ENCODE results near the gene XXYLT1.

XXYLT1 gene

DNA sequence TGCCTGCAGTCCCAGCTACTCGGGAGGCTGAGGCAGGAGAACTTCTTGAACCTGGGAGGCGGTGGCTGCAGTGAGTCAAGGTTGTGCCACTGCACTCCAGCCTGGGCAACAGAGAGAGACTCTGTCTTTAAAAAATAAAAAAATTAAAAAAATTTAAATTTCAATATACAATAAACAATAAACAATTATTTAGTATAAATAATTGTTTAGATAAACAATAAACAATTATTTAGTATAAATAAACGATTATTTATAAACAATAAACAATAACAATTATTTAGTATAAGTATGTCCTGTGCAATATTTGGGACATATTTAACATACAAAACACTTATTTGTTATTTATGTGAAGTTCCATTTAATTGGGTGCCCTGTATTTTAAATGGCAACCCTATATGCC lies 119.6 kb downstream of the XXYLT1 start:
- no peak for DNase-seq (ENCODE audit: low spot score)

DNA sequence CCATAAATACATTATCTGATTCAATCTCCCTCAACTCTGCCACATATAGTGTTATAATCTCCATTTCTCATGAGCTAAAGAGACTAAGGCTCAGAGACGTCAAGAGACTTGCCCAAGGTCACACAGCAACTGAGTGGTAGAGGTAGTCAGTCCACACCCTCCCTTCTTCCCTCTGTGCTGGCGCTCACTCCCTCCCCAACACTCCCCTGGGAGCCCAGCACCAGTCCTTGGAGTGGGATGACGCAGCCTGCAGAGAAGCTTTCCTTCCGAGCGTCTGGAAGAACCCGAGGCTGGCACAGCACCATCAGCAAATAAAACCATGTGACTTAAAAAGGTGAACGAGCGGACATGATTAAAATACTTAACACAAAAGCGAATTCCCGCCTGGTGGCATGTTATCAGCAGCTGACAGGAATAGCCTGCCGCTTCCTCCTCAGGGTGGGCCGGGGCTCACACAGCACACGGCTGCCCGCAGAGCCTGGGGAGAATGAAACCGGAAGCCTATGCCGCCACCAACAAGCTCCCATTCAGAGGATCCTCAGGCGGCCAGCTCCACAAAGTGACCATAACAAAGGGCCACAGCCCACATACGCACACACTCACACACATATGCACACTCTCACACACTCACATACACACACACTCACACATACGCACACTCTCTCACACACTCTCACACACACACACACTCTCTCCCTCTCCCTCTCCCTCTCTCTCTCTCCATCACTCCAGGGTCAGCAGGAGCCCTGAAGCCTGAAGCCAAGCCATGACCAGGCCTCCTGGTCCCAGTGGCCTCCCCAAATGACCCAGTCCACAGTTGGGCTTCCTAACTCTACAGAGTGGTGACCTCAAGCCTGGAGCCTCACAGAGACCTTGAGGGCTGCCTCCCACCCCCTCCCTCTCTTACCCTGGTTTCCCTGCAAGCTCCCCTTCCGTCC lies 120.5 kb downstream of the XXYLT1 start:
- no peak for DNase-seq (ENCODE audit: low spot score)

DNA sequence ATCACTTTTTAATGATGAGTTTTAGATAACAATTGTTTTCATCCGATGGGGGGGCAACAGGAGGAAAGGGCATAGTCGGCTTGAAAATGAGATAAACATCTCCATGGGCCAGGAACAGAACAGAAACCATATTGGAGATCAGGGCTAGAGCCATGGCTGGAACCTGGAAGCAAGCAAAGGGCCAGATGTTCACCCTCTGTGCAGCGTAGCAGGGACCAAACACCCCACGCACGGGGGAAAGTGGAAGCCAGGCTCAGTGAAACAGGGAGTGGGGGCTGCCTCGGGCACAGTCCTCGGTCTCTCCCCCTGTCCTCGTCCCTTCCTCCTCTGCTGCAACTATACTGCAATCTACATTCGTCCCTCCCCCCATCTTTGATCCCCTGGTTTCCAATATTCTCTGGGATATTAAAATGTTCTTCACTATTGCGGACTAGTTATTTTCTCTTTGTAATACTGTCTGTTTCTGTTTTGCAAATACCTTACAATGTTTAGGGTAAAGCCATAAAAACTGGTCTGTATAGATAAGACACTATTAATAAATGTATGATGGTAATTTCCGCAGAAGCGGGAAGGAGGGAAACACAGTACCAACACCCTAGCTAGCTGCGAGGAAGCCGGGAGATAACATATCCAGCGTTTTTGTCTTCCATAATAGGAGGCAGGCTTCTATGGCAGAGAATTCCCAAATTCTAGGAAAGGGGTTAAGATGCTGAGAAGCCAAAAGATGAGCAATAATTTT lies 121.5 kb downstream of the XXYLT1 start:
- no peak for DNase-seq (ENCODE audit: low spot score)

DNA sequence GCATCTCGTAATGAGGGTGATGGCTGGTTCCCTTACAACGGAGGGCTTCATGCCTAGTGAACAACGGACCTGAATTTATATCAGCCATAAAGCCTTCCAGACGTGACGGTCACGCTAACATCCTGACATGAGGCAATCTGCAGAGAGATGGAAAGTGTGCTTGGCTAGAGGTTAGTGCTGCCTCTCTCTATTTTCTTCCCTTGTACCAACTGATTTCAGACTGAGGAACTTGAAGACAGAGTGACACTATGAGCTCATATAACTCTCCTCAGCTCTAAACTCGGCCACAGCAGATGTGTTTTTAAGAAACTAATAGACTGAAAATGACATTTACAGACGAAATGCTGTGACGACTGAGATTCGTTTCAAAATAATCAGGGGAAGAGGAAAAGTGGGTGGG lies 122.4 kb downstream of the XXYLT1 start:
- no peak for DNase-seq (ENCODE audit: low spot score)

DNA sequence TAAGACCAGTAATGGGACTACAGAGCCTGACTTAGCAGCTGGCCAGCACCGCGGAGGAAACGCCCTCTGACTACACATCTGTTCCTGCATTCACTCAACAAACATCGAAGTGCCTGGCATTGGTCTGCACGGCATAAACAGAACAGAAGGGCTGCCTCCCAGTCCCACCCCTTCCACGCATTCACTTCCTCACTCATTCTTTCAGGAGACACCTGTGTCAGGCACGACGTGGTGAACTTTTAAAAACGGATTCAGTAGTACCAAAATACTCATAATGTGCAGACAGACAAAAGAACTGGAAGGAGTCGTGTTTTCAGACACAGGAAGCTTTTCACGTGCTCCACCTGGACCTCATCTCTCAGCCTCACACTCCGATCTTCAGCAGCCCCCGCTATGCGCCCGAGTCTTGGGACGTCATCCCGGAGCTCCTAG lies 123.3 kb downstream of the XXYLT1 start:
- DNase-seq (ENCODE audit: low spot score): no peak

DNA sequence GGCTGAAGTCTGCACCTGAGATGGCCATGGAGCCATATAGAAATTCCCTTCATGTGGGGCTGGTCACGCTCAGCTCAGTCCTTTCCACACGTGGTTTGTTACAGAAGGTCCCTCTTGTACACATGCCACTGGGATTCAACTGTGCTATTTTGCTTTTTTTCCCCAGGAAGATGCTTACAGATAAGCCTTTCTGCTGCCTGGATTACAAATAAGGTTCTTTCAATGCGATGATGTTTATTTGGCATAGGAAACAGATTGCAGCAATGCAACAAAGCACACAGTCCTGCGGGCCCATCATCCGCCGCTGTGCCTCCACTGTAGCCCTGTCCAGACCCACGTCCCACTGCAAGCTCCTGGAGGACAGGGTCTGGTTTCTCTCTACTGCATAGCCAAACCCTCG lies 124.8 kb downstream of the XXYLT1 start:
- no peak for DNase-seq (ENCODE audit: low spot score)

DNA sequence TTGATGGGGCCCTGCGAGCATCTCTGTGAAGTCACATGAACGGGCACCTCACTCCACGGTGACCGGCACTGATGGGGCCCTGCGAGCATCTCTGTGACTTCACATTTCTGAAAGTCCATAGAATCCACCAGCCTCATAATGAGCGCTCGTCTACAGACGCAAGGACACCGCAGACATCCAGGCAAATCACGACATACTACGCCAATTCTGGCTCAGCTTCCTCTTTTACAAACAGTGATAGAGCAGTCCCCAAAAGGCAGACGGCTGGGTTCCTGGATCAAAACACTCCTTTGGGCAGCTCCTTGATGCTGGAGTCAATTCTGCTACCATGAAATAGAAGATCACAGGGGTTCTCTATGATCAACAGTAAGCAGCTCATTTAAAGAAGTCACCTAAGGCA lies 125.4 kb downstream of the XXYLT1 start:
- no peak for DNase-seq (ENCODE audit: low spot score)

DNA sequence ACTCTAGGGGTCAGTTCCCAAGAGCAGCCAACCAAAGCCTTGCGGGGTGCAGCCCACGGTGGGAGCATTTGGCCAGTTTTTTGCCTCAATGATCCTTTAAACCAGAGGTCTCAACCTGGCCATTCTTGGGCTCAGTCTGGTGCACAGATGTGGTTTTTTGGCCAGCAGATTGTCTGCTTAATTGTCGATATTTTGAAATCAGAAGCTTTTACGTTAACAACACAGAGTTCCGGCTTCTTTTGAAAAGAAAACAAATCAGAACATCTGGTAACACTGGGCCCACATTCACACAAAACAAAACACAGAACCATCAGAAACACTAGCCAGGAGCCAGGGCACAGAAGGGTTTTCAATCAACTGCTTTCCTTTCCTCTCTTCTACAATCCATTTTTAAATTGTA lies 127.7 kb downstream of the XXYLT1 start:
- no peak for DNase-seq (ENCODE audit: low spot score)

DNA sequence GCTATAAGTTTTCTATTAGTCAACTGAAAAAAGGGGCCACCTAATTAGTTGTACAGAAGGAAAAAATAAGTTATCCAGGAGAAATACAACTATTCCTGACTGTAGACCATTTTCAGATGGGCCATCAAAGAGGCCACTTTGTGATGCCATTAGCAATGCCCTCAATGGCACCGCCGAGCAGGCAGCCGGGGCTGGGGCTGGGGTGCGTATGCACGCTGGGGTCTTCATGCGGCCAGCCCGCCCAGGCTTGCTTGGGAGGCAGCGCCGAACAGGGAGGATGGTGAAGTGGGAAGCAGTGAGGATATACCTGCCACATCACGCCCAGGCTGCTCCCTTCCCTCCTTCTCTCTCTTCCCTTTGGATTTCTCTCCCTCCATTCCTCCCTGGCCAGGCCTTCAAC lies 128.4 kb downstream of the XXYLT1 start:
- DNase-seq (ENCODE audit: low spot score): no peak

DNA sequence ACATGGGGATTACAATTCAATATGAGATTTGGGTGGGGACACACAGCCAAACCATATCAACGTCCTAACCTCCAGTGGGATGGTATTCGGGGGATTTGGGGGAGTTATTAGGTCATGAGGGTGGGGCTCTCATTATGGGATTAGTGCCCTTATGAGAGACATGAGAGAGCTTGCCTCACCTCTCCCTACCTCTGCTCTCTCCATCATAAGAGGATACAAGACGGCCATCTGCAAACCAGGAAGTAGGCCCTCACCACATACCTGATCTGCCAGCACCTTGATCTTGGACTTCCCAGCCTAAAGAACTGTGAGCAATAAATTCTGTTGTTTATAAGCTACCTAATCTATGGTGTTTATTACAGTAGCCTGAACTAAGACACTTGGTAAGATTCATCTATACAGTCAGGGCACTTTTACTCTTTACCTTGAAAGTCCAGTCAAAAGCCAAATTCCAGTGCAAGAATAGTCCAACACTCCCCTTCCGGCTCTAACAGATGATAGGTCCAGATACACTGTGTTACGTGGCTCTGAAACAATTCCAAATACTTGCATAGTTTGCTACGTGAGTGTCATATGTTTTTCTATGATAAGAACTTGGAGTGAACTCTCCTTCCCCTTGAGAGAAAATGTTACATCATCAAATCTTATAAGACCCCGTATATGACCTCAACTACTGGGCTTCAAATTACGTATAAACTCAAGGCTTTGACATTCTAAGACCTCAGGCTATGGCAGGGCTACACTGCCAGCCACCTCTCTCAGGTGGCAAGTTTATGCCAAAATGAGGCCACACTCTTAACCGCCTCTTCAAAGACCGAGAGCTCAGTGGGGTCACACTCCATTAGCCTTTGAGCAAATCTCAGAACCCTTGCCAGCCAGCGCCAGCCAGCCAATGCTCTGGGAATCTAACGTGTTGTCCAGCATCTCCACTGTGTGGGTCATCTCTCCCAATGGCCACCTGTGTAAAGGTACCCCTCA lies 129.9 kb downstream of the XXYLT1 start:
- no peak for DNase-seq (ENCODE audit: low spot score)

DNA sequence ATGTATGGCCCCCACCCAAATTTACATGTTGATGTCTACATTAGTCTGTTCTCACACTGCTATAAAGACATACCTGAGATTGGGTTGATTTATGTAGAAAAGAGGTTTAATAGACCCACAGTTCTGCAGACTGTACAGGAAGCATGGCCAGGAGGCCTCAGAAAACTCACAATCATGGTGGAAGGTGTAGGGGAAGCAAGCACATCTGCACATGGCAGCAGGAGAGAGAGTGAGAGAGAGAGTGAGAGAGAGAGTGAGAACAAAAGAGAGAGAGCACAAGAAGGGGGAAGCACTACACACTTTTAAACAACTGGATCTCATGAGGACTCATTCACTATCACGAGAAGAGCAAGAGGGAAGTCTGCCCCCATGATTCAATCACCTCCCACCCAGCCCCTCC lies 130.5 kb downstream of the XXYLT1 start:
- no peak for DNase-seq (ENCODE audit: low spot score)

DNA sequence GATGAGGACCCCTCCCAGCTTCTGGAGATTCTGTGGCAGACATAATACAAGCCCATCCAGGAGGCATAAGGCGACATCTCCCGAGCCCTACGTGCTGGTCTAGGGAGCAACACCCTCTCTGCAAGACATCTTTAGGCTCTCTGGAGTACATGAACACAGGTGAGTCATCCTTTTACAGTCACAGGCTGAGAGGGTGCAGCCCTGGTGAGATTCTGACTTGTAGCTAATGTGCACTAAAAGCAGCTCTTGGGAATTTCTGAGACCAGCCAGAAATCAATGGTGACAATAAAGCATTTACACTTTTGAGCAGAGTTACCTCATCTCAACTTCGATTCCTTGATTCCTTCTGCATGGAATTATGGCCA lies 131.1 kb downstream of the XXYLT1 start:
- no peak for DNase-seq (ENCODE audit: low spot score)

DNA sequence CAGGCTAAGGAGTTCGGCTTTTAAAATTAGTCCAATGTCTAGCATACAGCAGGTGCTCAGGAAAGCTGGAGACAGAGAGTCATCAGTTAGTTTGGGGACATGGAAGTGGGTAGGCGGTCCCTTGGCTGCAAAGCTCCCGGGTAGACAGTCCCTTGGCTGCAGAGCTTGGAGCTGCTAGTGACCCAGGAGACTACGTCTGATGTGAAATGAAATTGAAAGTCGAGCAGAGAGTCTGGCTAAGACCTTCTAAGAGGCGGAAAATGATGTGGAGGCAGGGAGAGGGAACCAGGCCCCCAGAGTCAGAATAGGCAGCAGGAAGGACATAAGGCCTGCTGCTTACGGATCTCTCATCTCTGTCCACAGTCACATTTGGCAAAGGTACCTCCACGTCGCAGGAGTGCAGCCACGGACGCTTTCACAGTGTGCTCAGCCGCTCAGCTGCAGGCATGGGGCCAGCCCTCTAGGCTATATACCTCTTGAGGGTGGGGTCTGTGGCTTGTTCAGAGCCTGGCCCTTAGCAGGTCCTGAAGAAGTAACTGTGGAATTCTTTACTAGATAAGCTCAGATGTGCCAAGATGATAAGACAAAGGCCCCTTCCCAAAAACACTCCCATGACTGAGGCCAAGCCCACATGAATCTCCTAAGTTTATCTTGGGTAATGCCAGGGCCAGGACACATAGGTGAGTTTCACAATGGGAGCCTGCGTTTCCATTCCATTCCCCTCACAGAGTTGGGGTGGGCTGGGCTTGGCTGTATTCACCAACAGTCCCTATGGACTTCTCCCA lies 131.7 kb downstream of the XXYLT1 start:
- no peak for DNase-seq (ENCODE audit: low spot score)

DNA sequence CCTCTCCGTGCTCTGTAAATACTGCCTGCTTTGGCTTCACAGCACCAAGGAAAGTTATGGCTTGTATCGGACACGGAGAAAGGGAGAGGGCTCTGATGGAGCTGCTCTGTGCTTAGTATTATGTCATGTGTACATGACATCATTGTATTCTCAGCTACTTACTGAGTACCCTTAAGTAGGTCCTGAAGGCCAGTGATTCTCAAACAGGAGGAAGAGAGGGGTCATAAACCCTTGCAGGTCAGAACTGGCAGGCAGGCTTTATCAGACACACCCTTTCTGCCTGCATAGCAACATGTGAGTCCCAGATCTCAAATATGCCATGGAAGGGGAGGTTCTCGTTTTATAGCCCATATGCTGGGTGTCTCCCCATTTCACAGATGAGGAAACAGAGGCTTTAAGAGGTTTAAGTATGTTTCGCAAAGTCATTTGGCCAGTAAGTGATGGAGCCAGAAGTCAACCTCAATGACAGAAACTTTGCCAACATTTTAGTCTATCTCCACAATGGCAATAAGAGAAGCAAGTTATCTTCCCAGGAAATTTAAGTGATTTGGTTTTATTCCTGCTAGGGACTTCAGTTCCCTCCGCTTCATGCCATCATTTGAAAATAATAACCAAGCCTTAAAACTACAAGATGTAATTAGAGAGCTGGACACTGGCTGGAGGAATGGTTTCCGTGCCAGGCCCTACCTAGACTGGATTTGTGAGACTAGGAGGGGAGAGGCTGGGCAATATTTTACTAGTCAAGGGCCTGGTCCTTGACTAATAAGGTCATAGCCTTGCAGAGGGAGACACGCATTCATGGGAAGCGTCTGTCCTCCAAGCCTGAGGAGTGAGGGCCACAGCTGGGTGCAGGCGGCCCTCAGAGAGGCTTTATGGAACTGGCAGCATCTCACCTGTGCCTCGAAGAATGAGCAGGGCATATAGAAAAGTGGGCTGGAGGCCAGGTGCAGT lies 133.0 kb downstream of the XXYLT1 start:
- no peak for DNase-seq (ENCODE audit: low spot score)

DNA sequence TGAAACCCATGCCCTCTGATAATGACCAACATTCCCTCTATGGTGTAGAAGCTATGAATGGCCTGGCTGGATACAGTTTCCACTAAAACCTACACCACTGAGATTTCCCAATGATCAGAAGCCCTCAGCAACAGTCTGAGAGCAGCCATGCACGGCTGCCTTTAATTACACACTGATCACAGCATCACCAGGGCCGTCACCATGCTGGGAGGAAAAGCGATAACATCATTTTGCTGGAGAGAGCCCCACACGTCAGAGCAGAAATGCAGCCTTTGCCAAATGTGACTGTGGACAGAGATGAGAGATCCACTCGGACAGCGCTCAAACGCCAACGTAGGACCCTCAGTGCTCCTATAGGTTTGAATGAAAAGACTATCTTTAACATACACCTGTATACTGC lies 135.0 kb downstream of the XXYLT1 start:
- DNase-seq (ENCODE audit: low spot score): no peak

DNA sequence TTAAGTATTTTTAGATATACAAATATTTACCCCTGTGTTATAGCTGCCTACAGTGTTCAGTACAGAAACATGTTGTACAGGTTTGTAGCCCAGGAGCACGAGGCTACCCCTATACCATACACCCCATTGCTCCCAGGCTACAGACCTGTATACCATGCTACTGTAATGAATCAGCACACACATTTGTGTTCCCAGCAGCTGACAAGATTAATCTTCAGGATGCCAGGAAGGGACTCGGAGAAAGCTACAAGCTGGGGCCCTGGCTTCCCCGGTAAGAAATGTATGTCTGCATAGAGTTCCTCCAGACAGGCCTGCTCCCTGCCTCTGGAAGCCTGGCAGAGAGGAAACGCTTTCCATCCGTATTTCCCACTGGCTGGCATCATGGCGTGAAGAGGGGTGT lies 136.5 kb downstream of the XXYLT1 start:
- DNase-seq (ENCODE audit: low spot score): no peak

DNA sequence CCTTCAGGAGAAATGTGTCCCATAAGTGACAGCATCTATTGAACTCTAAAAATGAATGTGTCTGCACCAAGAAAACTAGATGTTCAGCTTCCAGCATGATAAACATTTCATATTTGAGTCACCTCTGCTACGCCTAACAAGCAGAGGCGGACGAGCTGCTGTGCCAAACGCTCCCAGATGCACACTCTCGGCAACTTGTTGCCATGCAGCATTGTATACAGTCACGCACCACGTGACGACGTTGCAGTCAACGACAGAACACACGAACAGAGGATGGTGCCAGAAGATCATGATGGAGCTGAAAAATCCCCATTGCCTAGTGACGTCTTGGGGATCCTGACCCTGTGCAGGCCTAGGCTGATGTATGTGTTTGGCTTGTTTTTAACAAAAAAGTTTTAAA lies 137.5 kb downstream of the XXYLT1 start:
- no peak for DNase-seq (ENCODE audit: low spot score)

DNA sequence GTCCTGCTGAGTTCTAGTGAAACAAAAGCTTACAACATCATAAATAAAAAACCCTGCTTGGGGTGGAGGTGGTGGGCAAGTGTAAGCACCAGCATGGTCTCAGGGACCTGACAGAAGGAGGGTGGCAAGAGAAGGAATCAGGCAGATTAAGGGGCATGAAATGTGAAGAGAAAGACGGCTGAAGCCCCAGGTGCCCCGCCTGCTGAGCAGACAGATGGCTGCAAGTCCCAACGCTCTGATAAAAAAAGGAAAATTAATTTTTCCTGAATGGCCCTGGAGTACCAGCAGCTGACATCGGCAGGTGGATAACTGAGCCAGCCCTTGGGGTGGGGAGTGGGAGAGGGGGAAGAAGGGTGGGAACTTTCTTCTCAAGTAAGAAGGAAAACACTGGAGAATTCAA lies 137.9 kb downstream of the XXYLT1 start:
- DNase-seq (ENCODE audit: low spot score): no peak

DNA sequence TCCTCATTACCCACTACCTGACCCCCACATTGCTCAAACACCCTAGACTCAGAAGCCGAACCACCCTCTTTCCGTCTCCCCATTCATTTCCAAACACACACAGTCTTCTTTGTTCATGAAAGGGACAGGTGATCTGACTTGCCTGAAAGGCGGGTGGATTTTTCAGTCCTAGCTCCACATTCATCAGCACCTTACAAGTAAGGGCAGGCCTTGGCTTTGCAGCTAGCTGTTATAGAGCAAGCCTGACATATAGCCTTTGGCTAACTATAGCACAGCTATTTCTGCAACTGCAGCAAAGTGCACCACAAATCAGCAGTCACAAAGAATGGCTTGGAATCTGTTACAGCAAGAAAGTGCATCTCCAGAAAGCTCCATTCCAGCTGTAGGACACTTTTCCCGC lies 139.8 kb downstream of the XXYLT1 start:
- DNase-seq (ENCODE audit: low spot score): no peak
